GM21825 (cell line): ENCODE data around the gene ADGRD2.

ENCODE experiments used
- ATAC-seq: cut with Tn5 transposase; IDR thresholded peaks from one replicate; pipeline ENCODE4 v1.9.1; 2021; ENCODE audit warnings: mild to moderate bottlenecking, moderate library complexity; ENCODE audit not compliant: unreplicated experiment

Gene ADGRD2

GRCh38 chr9:124438091-124438490 is 12.2 kb upstream of the ADGRD2 start:
- ATAC-seq: no peak

GRCh38 chr9:124439086-124439485 is 11.2 kb upstream of the ADGRD2 start:
- ATAC-seq: no peak

- no peak for ATAC-seq
These were observed 10.5 kb upstream of the ADGRD2 start for GRCh38 chr9:124439686-124440243.

- ATAC-seq: no peak
These were observed 9.5 kb upstream of the ADGRD2 start for GRCh38 chr9:124440786-124441185.

GRCh38 chr9:124441291-124441690 is 9.0 kb upstream of the ADGRD2 start:
- ATAC-seq: no peak

- no peak for ATAC-seq
These were observed 7.9 kb upstream of the ADGRD2 start for GRCh38 chr9:124442379-124442778.

- no peak for ATAC-seq
These were observed 7.4 kb upstream of the ADGRD2 start for GRCh38 chr9:124442826-124443225.

- ATAC-seq: no peak
These were observed 6.6 kb upstream of the ADGRD2 start for GRCh38 chr9:124443625-124444024.

- ATAC-seq: no peak
These were observed 6.1 kb upstream of the ADGRD2 start for GRCh38 chr9:124444166-124444565.

GRCh38 chr9:124447297-124447661 is 3.0 kb upstream of the ADGRD2 start:
- no peak for ATAC-seq

GRCh38 chr9:124448019-124448418 is 2.2 kb upstream of the ADGRD2 start:
- ATAC-seq: no peak

- no peak for ATAC-seq
These were observed 685 bp upstream of the ADGRD2 start for GRCh38 chr9:124449381-124450151.

GRCh38 chr9:124450931-124451661 is 845 bp downstream of the ADGRD2 start:
- no peak for ATAC-seq

- no peak for ATAC-seq
These were observed 2.1 kb downstream of the ADGRD2 start for GRCh38 chr9:124452326-124452725.

- ATAC-seq: no peak
These were observed 2.8 kb downstream of the ADGRD2 start for GRCh38 chr9:124452841-124453585.

- ATAC-seq: no peak
These were observed 3.4 kb downstream of the ADGRD2 start for GRCh38 chr9:124453586-124454191.

- ATAC-seq: no peak
These were observed 4.0 kb downstream of the ADGRD2 start for GRCh38 chr9:124454296-124454695.

- ATAC-seq: no peak
These were observed 4.7 kb downstream of the ADGRD2 start for GRCh38 chr9:124454791-124455443.

- ATAC-seq: no peak
These were observed 5.6 kb downstream of the ADGRD2 start for GRCh38 chr9:124455820-124456219.

- no peak for ATAC-seq
These were observed 6.3 kb downstream of the ADGRD2 start for GRCh38 chr9:124456341-124457078.
